ENCODE measurements around the gene CLIC5.

The CLIC5 gene

DNA sequence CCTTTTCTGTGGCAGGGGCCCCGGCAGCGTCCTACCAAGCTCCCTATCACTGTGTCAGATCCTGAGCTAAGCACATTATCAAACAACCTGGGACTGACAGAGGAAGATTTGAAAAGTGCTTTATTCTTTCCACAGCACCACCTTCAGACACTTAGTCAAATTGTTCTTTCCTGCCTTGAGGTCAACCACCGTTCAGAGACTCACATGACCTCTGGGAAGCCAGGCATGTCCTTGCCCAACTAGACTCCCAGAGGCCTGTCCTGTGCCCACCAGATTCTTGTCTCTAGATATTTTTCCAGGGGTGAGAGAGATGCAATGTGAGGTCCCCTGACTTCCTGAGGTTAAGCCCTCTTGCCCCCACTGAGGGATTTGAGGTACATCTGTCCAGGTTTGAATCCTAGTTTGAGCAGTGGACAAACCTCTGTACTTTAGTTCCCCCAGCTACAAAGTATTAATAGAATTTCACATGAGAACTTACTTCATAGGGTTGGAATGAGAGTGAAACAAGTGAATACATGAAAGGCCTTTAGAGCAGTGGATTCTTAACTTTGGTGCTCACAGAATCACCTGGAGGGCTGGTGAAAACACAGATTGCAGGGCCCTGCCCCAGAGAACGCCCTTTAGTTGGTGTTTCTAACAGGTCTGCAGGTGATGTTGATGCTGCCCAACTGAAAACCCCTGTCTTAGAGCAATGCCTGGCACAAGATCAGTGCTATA, 179.8 kb downstream of the CLIC5 start:
- DNase-seq, result no peak

GRCh38 chr6:45832063-45832462, 183.6 kb downstream of the CLIC5 start:
- no peak for DNase-seq

Measured in activated naive CD4-positive, alpha-beta T cell (primary cell).